KMS-11 (cell line): ENCODE results near the gene COG2.

Source experiments
- H2AFZ ChIP-seq: fragments of 200-600 bp; sonication (generic); 2 replicates; pipeline ENCODE4 v1.6.1; 2016; ENCODE audit warnings: antibody characterized with exemption, mixed run types, low read depth
- H3K27ac ChIP-seq: fragments of 200-600 bp; sonication (generic); 2 replicates; pipeline ENCODE4 v1.6.1; 2016; ENCODE audit warnings: mild to moderate bottlenecking, mixed run types
- H3K27me3 ChIP-seq: fragments of 200-600 bp; sonication (generic); 2 replicates; pipeline ENCODE4 v1.6.1; 2017; ENCODE audit warnings: mild to moderate bottlenecking, low read depth, mixed run types, moderate library complexity; ENCODE audit not compliant: insufficient read depth
- H3K36me3 ChIP-seq: fragments of 200-600 bp; sonication (generic); 2 replicates; pipeline ENCODE4 v1.6.1; 2017; ENCODE audit warnings: mild to moderate bottlenecking, mixed run types; ENCODE audit not compliant: insufficient read depth
- H3K4me1 ChIP-seq: fragments of 200-600 bp; sonication (generic); 2 replicates; pipeline ENCODE4 v1.6.1; 2016; ENCODE audit warnings: mild to moderate bottlenecking, low read depth, mixed run types; ENCODE audit not compliant: poor library complexity, severe bottlenecking
- H3K4me2 ChIP-seq: fragments of 200-600 bp; sonication (generic); 2 replicates; pipeline ENCODE4 v1.7.0; 2016; ENCODE audit warnings: mild to moderate bottlenecking, mixed run types
- H3K4me3 ChIP-seq: fragments of 200-600 bp; sonication (generic); IDR thresholded peaks from 2 replicates; pipeline ENCODE4 v1.6.1; 2017; ENCODE audit warnings: low read depth, low read length, mixed read lengths; ENCODE audit not compliant: insufficient read depth
- H3K79me2 ChIP-seq: fragments of 200-600 bp; sonication (generic); 2 replicates; pipeline ENCODE4 v1.6.1; 2016; ENCODE audit warnings: low read depth, mixed run types; ENCODE audit not compliant: insufficient read depth
- H3K9ac ChIP-seq: fragments of 200-600 bp; sonication (generic); 2 replicates; pipeline ENCODE4 v1.6.1; 2016; ENCODE audit warnings: mild to moderate bottlenecking, mixed run types
- H4K20me1 ChIP-seq: fragments of 200-600 bp; sonication (generic); 2 replicates; pipeline ENCODE4 v1.6.1; 2016; ENCODE audit warnings: mild to moderate bottlenecking, mixed run types; ENCODE audit not compliant: insufficient read depth
- CTCF ChIP-seq: fragments of 200-600 bp; sonication (generic); conservative IDR thresholded peaks from 2 replicates; pipeline ENCODE4 v1.6.1; 2017; ENCODE audit warnings: low read depth, mild to moderate bottlenecking, antibody characterized with exemption, low read length, moderate library complexity, mixed read lengths

COG2 gene

GRCh38 chr1:230614121-230614520, 28.2 kb upstream of the COG2 start:
- H4K20me1 ChIP-seq = no peaks in the 10 kb centered on the region
- no peak overlapping the region for H3K4me2 ChIP-seq
- H3K27ac ChIP-seq = no peak overlapping the region
- H3K79me2 ChIP-seq = no peaks in the 10 kb centered on the region
- no peak overlapping the region for H2AFZ ChIP-seq
- TF ChIP-seq CTCF = no peak
- H3K27me3 ChIP-seq = no peaks in the 10 kb centered on the region
- H3K36me3 ChIP-seq = no peaks in the 10 kb centered on the region
- H3K4me1 ChIP-seq = no peaks in the 10 kb centered on the region
- no peak overlapping the region for H3K4me3 ChIP-seq
- no peak overlapping the region for H3K9ac ChIP-seq

- no peak for TF ChIP-seq CTCF
- Histone ChIP-seq H3K4me1 (no peaks in the 10 kb centered on the region), H3K27ac (no peak overlapping the region), H3K27me3 (no peaks in the 10 kb centered on the region), H3K4me2 (no peak overlapping the region), H3K36me3 (no peaks in the 10 kb centered on the region), H4K20me1 (no peaks in the 10 kb centered on the region), H3K9ac (no peak overlapping the region), H3K4me3 (no peak overlapping the region), H2AFZ (no peak overlapping the region), H3K79me2 (no peaks in the 10 kb centered on the region)
Observed at GRCh38 chr1:230618537-230618936, 23.7 kb upstream of the COG2 start.

GRCh38 chr1:230620649-230621323, 21.5 kb upstream of the COG2 start:
- Histone ChIP-seq H3K4me2 (no peak overlapping the region), H3K4me1 (no peaks in the 10 kb centered on the region), H3K27ac (no peak overlapping the region), H3K27me3 (no peaks in the 10 kb centered on the region), H3K4me3 (no peak overlapping the region), H4K20me1 (no peaks in the 10 kb centered on the region), H3K36me3 (no peaks in the 10 kb centered on the region), H3K79me2 (no peaks in the 10 kb centered on the region), H3K9ac (no peak overlapping the region), H2AFZ (no peak overlapping the region)
- TF ChIP-seq CTCF = no peak

GRCh38 chr1:230621324-230622030, 20.8 kb upstream of the COG2 start:
- H3K4me2 ChIP-seq = no peak overlapping the region
- no peak for TF ChIP-seq CTCF
- no peaks in the 10 kb centered on the region for H4K20me1 ChIP-seq
- no peak overlapping the region for H3K4me3 ChIP-seq
- H3K27me3 ChIP-seq = no peaks in the 10 kb centered on the region
- H3K27ac ChIP-seq = no peak overlapping the region
- no peaks in the 10 kb centered on the region for H3K79me2 ChIP-seq
- no peaks in the 10 kb centered on the region for H3K4me1 ChIP-seq
- no peak overlapping the region for H2AFZ ChIP-seq
- no peaks in the 10 kb centered on the region for H3K36me3 ChIP-seq
- H3K9ac ChIP-seq = no peak overlapping the region
